ENCODE measurements around the gene KLHL17. TPM values are rescaled to one million over a fixed set of nuclear protein-coding genes. Genes with fewer than 3 reads are reported as not detected.

The KLHL17 gene
- total and polyA plus RNA-seq, 9 of the 15 experiments (the other 6 are each of a cell fraction or from before 2014, with no cell fraction given), result 0.14 to 84.8 (median 13.0) TPM

DNA sequence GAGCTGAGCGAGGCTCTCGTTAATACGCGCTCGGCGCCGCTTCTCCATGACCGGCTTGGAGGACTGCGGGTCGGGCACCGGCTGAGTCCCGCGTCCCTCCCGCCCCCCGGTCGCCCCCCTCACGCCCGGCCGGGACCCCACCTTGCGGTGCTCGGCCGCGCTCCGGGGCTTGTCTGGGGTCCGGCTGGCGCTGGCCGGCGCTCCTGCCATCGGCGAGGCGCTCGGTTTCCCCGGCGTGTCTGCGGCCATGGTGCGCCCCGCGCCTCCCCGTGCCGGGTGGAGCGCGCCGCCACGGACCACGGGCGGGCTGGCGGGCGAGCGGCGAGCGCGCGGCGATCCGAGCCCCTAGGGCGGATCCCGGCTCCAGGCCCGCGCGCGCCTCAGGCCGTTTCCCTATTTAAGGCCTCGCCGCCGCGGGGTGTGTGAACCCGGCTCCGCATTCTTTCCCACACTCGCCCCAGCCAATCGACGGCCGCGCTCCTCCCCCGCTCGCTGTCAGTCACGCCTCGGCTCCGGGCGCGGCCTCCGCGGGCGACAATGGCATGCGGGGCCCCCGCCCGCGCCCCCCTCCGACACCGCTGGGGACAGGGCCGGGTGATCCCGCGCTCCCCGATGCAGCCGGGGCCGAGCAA lies 39.5 kb downstream of the KLHL17 start, which contains the start of gene HES4 (continued):
- no peak for TF ChIP-seq DIDO1 (tag; IDR thresholded peaks at IDR 0.05; ENCODE audit: low read depth)
- no peak for TF ChIP-seq IFI16 (CRISPR knock-in tag; IDR thresholded peaks at IDR 0.05)
- TF ChIP-seq CCNT2 (IDR thresholded peaks at IDR 0.05; ENCODE audit: borderline replicate concordance, extremely low read depth, insufficient read length, low read depth, low read length), result peak; percentile 90
- no peak for TF ChIP-seq ARNT (IDR thresholded peaks at IDR 0.05)
- TF ChIP-seq PHTF2 (CRISPR knock-in tag; IDR thresholded peaks at IDR 0.05), result no peak
- no peak for TF ChIP-seq TAF15 (IDR thresholded peaks at IDR 0.05; ENCODE audit: low read depth, low read length)
- TF ChIP-seq, protein P1, sequence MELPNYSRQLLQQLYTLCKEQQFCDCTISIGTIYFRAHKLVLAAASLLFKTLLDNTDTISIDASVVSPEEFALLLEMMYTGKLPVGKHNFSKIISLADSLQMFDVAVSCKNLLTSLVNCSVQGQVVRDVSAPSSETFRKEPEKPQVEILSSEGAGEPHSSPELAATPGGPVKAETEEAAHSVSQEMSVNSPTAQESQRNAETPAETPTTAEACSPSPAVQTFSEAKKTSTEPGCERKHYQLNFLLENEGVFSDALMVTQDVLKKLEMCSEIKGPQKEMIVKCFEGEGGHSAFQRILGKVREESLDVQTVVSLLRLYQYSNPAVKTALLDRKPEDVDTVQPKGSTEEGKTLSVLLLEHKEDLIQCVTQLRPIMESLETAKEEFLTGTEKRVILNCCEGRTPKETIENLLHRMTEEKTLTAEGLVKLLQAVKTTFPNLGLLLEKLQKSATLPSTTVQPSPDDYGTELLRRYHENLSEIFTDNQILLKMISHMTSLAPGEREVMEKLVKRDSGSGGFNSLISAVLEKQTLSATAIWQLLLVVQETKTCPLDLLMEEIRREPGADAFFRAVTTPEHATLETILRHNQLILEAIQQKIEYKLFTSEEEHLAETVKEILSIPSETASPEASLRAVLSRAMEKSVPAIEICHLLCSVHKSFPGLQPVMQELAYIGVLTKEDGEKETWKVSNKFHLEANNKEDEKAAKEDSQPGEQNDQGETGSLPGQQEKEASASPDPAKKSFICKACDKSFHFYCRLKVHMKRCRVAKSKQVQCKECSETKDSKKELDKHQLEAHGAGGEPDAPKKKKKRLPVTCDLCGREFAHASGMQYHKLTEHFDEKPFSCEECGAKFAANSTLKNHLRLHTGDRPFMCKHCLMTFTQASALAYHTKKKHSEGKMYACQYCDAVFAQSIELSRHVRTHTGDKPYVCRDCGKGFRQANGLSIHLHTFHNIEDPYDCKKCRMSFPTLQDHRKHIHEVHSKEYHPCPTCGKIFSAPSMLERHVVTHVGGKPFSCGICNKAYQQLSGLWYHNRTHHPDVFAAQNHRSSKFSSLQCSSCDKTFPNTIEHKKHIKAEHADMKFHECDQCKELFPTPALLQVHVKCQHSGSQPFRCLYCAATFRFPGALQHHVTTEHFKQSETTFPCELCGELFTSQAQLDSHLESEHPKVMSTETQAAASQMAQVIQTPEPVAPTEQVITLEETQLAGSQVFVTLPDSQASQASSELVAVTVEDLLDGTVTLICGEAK (IDR thresholded peaks at IDR 0.05), result no peak
- TF ChIP-seq, protein P1 (CRISPR knock-in tag; IDR thresholded peaks at IDR 0.05), result no peak
- TF ChIP-seq CHD4 (IDR thresholded peaks at IDR 0.05; ENCODE audit: insufficient read depth, insufficient replicate concordance, low read depth, low read length, poor library complexity, severe bottlenecking), result no peak
- TF ChIP-seq ZNF644 (tag; IDR thresholded peaks at IDR 0.05; ENCODE audit: low read depth), result no peak
- TF ChIP-seq, protein P2, sequence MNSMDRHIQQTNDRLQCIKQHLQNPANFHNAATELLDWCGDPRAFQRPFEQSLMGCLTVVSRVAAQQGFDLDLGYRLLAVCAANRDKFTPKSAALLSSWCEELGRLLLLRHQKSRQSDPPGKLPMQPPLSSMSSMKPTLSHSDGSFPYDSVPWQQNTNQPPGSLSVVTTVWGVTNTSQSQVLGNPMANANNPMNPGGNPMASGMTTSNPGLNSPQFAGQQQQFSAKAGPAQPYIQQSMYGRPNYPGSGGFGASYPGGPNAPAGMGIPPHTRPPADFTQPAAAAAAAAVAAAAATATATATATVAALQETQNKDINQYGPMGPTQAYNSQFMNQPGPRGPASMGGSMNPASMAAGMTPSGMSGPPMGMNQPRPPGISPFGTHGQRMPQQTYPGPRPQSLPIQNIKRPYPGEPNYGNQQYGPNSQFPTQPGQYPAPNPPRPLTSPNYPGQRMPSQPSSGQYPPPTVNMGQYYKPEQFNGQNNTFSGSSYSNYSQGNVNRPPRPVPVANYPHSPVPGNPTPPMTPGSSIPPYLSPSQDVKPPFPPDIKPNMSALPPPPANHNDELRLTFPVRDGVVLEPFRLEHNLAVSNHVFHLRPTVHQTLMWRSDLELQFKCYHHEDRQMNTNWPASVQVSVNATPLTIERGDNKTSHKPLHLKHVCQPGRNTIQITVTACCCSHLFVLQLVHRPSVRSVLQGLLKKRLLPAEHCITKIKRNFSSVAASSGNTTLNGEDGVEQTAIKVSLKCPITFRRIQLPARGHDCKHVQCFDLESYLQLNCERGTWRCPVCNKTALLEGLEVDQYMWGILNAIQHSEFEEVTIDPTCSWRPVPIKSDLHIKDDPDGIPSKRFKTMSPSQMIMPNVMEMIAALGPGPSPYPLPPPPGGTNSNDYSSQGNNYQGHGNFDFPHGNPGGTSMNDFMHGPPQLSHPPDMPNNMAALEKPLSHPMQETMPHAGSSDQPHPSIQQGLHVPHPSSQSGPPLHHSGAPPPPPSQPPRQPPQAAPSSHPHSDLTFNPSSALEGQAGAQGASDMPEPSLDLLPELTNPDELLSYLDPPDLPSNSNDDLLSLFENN (IDR thresholded peaks at IDR 0.05; ENCODE audit: low read depth in 2 of 2, low read length in 2 of 2), result no peak
- no peak for TF ChIP-seq ZNF3 (CRISPR knock-in tag; IDR thresholded peaks at IDR 0.05)
- TF ChIP-seq TCFL5 (CRISPR knock-in tag; conservative IDR thresholded peaks at IDR 0.05), result no peak
- TF ChIP-seq MTA2 (IDR thresholded peaks at IDR 0.05; ENCODE audit: low read depth), result no peak
- no peak for TF ChIP-seq NR3C1 (CRISPR knock-in tag; IDR thresholded peaks at IDR 0.05)
